ENCODE data around the gene PIGX.

Gene PIGX

DNA sequence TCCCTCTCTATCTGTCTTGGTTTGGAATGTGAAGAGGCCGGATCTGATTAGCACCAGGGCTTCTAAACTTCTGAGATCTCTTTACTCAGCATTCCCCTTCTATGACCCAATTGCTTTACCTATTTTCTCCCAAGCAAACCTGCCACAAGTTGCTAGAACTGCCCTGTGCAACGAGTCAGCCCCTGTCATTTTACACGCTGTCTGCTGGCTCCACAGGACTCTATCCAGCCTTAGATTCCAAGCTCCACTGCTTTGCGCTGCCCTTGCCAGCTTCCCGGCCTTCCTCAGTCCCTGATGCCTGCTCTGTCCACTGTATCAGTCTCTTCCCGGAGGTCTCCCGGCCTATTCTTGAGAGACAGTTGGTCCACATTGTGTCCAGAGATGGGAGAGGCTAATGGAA lies 12.4 kb upstream of the PIGX start:
- DNase-seq (ENCODE audit: low spot score), result no peak
- TF ChIP-seq, protein P1, sequence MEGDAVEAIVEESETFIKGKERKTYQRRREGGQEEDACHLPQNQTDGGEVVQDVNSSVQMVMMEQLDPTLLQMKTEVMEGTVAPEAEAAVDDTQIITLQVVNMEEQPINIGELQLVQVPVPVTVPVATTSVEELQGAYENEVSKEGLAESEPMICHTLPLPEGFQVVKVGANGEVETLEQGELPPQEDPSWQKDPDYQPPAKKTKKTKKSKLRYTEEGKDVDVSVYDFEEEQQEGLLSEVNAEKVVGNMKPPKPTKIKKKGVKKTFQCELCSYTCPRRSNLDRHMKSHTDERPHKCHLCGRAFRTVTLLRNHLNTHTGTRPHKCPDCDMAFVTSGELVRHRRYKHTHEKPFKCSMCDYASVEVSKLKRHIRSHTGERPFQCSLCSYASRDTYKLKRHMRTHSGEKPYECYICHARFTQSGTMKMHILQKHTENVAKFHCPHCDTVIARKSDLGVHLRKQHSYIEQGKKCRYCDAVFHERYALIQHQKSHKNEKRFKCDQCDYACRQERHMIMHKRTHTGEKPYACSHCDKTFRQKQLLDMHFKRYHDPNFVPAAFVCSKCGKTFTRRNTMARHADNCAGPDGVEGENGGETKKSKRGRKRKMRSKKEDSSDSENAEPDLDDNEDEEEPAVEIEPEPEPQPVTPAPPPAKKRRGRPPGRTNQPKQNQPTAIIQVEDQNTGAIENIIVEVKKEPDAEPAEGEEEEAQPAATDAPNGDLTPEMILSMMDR (IDR thresholded peaks at IDR 0.05; ENCODE audit: extremely low read depth, insufficient read depth, missing control alignments), result no peak

DNA sequence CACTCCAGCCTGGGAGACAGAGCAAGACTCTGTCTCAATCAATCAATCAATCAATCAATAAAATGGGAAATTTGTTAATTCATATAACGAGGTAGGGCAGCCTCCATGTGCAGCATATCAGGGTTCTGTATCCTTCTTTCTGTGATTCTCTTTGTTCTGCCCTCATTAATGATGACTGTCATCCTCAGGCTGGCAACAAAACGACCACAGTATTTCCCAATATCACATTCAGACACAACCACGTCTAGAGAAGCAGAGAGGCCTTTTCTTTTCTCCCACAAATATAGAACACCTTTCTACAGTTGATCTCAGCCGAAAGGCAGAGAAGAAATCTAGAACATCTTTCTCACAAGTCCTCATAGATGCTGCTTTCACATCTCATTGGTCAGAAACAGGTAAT lies 11.4 kb upstream of the PIGX start:
- in situ Hi-C loops (cut with MboI; ENCODE audit: low pct_unique_long_range_greater_than_20kb, low sequenced_read_pairs, unreplicated experiment), result no loop called here
- no peak for DNase-seq (ENCODE audit: low spot score)
- TF ChIP-seq, protein P1 (IDR thresholded peaks at IDR 0.05; ENCODE audit: extremely low read depth, insufficient read depth, missing control alignments), result no peak

More for the DNA sequence above, 12.4 kb upstream of the PIGX start:
- in situ Hi-C loops (cut with MboI; ENCODE audit: low pct_unique_long_range_greater_than_20kb, low sequenced_read_pairs, unreplicated experiment), result no loop called here

DNA sequence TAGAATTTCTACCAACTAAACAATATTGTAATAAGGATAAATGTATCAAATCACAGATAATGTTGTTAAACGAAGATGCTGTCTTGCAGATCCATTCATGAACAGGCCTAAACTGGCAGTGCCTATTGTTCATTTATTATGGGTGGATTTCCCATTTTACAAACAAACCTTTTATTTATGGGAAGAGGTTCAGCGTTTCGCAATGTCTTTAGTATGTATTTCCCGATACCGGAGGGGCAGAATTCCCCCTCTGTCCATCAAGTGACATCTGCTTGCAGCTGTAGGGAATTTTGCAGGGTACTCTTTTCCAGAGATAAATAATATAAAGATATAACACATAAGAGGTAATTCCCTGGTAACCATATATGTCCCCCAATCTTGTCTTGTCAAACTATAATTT lies 5.8 kb upstream of the PIGX start:
- DNase-seq (ENCODE audit: low spot score), result no peak
- TF ChIP-seq, protein P1 (IDR thresholded peaks at IDR 0.05; ENCODE audit: extremely low read depth, insufficient read depth, missing control alignments), result no peak
- in situ Hi-C loops (cut with MboI; ENCODE audit: low pct_unique_long_range_greater_than_20kb, low sequenced_read_pairs, unreplicated experiment), result no loop called here

DNA sequence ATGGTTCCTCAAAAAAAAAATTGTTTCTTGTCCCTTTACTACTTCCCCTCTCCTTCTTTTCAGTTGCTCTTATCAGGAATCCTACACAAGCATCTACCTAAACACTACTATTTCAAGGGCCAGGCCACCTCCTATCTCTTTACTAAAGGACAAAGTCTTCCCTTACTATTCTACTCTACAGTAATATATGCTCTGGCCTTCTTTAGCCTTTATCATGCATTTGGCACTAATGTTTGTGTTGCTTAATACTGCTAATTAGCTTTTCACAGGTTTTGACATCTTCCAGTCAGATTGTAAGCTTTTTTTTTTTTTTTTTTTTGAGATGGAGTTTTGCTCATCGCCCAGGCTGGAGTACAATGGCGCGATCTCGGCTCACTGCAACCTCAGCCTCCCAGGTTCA lies 5.4 kb upstream of the PIGX start:
- DNase-seq (ENCODE audit: low spot score), result no peak
- TF ChIP-seq, protein P1 (IDR thresholded peaks at IDR 0.05; ENCODE audit: extremely low read depth, insufficient read depth, missing control alignments), result no peak
- in situ Hi-C loops (cut with MboI; ENCODE audit: low pct_unique_long_range_greater_than_20kb, low sequenced_read_pairs, unreplicated experiment), result no loop called here

DNA sequence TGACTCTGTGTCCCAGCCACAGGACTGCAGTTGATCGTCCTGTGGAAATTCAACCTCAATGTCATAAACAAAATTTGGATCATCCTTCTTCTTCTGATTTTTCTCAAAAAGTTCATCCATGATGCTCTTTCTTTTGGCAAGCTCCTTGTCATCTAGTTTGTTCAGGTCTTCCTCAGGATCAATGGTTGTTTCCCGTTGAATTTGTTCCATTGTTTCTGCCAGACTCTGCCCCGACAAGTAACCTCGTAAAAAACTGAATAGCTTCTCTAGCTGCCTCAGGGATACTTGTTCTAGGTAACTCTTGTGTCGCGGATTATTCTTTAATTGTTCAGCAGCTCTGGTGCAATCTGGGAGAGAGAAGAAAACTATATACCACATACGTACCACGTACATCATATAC lies 4.6 kb upstream of the PIGX start:
- in situ Hi-C loops (cut with MboI; ENCODE audit: low pct_unique_long_range_greater_than_20kb, low sequenced_read_pairs, unreplicated experiment), result no loop called here
- TF ChIP-seq, protein P1 (IDR thresholded peaks at IDR 0.05; ENCODE audit: extremely low read depth, insufficient read depth, missing control alignments), result no peak
- DNase-seq (ENCODE audit: low spot score), result no peak

DNA sequence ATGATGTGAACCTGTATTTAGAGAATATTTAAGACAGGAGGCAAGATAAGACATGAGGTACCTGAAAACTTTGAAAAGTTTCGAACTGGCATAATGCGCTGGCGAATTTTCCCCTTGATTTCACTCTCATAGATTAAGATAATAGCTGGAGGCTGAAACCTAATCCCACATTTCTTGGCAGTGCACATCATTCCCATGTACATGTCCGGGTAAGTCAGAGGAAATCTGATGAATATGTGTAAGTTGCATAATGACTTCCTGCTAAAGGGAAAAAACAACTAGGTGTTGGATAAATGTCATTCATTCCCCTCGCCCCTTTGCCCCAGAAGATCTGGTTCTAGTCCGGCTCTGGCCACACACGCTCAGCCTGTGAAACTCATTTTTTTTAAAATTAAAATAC lies 3.7 kb upstream of the PIGX start:
- DNase-seq (ENCODE audit: low spot score), result no peak
- TF ChIP-seq, protein P1 (IDR thresholded peaks at IDR 0.05; ENCODE audit: extremely low read depth, insufficient read depth, missing control alignments), result no peak
- in situ Hi-C loops (cut with MboI; ENCODE audit: low pct_unique_long_range_greater_than_20kb, low sequenced_read_pairs, unreplicated experiment), result no loop called here

Data from GM13977 (cell line).